ENCODE results near the gene PIH1D2.

DNA sequence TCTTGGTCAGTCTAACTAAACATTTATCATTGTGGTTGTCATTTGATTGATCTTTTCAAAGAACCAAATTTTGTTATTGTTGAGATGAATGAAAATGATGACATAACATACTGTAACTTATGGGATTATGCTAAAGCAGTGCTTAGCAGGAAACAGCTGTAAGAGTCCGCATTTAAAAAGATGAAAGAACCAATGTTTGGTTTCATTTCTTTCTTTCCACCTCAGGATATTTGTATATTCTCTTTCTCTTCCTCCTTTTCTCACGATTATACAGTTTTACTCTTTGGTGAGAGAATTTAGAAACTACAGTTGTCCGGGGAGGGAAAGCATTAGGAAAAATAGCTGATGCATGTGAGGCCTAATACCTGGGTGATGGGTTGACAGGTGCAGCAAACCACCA is 23.1 kb downstream of the PIH1D2 start:
- no peak for TF ChIP-seq TAL1 (IDR thresholded peaks at IDR 0.05)
- no peak for TF ChIP-seq ILK (tag; IDR thresholded peaks at IDR 0.05; ENCODE audit: borderline replicate concordance, low read depth)
- no peak for TF ChIP-seq POLR2A (conservative IDR thresholded peaks at IDR 0.05)
- TF ChIP-seq, protein P1, sequence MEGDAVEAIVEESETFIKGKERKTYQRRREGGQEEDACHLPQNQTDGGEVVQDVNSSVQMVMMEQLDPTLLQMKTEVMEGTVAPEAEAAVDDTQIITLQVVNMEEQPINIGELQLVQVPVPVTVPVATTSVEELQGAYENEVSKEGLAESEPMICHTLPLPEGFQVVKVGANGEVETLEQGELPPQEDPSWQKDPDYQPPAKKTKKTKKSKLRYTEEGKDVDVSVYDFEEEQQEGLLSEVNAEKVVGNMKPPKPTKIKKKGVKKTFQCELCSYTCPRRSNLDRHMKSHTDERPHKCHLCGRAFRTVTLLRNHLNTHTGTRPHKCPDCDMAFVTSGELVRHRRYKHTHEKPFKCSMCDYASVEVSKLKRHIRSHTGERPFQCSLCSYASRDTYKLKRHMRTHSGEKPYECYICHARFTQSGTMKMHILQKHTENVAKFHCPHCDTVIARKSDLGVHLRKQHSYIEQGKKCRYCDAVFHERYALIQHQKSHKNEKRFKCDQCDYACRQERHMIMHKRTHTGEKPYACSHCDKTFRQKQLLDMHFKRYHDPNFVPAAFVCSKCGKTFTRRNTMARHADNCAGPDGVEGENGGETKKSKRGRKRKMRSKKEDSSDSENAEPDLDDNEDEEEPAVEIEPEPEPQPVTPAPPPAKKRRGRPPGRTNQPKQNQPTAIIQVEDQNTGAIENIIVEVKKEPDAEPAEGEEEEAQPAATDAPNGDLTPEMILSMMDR (IDR thresholded peaks at IDR 0.05 in 2 of 3, conservative IDR thresholded peaks at IDR 0.05 in 1 of 3; ENCODE audit: insufficient read depth in 2 of 3, low read depth in 1 of 3, low read length in 3 of 3): no peak
- TF ChIP-seq ZKSCAN1 (IDR thresholded peaks at IDR 0.05; ENCODE audit: low read depth, low read length): no peak
- TF ChIP-seq FOXM1 (IDR thresholded peaks at IDR 0.05; ENCODE audit: low read depth): no peak
- TF ChIP-seq FOXM1 (CRISPR knock-in tag; IDR thresholded peaks at IDR 0.05; ENCODE audit: low read depth): no peak
- no peak for TF ChIP-seq MYC (IDR thresholded peaks at IDR 0.05; ENCODE audit: low read depth, low read length)
- TF ChIP-seq MYC (CRISPR knock-in tag; IDR thresholded peaks at IDR 0.05; ENCODE audit: borderline replicate concordance, low read depth): no peak
- no peak for TF ChIP-seq ZNF76 (CRISPR knock-in tag; IDR thresholded peaks at IDR 0.05; ENCODE audit: borderline replicate concordance)
- TF ChIP-seq, protein P2, sequence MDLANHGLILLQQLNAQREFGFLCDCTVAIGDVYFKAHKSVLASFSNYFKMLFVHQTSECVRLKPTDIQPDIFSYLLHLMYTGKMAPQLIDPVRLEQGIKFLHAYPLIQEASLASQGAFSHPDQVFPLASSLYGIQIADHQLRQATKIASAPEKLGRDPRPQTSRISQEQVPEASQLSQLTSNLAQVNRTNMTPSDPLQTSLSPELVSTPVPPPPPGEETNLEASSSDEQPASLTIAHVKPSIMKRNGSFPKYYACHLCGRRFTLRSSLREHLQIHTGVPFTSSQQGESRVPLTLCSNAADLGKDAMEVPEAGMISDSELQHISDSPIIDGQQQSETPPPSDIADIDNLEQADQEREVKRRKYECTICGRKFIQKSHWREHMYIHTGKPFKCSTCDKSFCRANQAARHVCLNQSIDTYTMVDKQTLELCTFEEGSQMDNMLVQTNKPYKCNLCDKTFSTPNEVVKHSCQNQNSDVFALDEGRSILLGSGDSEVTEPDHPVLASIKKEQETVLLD (IDR thresholded peaks at IDR 0.05): no peak
- no peak for TF ChIP-seq TCF7 (IDR thresholded peaks at IDR 0.05; ENCODE audit: borderline replicate concordance)
